Heart left ventricle (tissue), 16 donors: Measurements from ENCODE around the gene CACNA1C. TPM values are rescaled to one million over a fixed set of nuclear protein-coding genes. Genes with fewer than 3 reads are reported as not detected.

ENCODE experiments used
- ATAC-seq, 4 donors: fragments of 200-7000 bp; cut with Tn5 transposase; one replicate each; pipeline ENCODE4 v1.9.1; 2020 to 2022; ENCODE audit warnings: moderate library complexity in 4 of 4, mild to moderate bottlenecking in 3 of 4, moderate number of reproducible peaks in 1 of 4
- DNase-seq, 5 donors: peaks; one replicate each; pipeline ENCODE4 v3.0.0-alpha.2; 2020
- H3K27ac ChIP-seq, 12 donors: fragments of 200-600 bp; sonication (generic) in 4 of 12; one replicate each; pipeline versions ENCODE4 v1.5.0 to v1.8.0; 2016 to 2022; ENCODE audit warnings: mild to moderate bottlenecking in 2 of 12
- H3K27me3 ChIP-seq, 9 donors: fragments of 200-600 bp; sonication (generic) in 2 of 9; one replicate each; pipeline versions ENCODE4 v1.5.1 to v1.8.0; 2016 to 2022; ENCODE audit warnings: mild to moderate bottlenecking in 3 of 9
- H3K36me3 ChIP-seq, 9 donors: fragments of 200-600 bp; sonication (generic) in 2 of 9; one replicate each; pipeline versions ENCODE4 v1.5.0 to v1.8.0; 2018 to 2022; ENCODE audit warnings: mild to moderate bottlenecking in 2 of 9
- H3K4me1 ChIP-seq, 12 donors: fragments of 200-600 bp; sonication (generic) in 4 of 12; one replicate each; pipeline versions ENCODE4 v1.5.0 to v1.8.0; 2016 to 2022; ENCODE audit warnings: mild to moderate bottlenecking in 3 of 12
- H3K4me3 ChIP-seq, 12 donors: fragments of 200-600 bp; sonication (generic) in 4 of 12; one replicate each; pipeline versions ENCODE4 v1.5.0 to v1.8.0; 2017 to 2022; ENCODE audit warnings: mild to moderate bottlenecking in 9 of 12, moderate library complexity in 4 of 12
- H3K9me3 ChIP-seq, 12 donors: fragments of 200-600 bp; sonication (generic) in 4 of 12; one replicate each; pipeline versions ENCODE4 v1.5.0 to v1.8.0; 2016 to 2022; ENCODE audit warnings: mild to moderate bottlenecking in 1 of 12
- CTCF ChIP-seq, 12 donors: fragments of 200-600 bp; sonication (generic) in 4 of 12; IDR thresholded peaks; one replicate each; pipeline versions ENCODE4 v1.5.0 to v1.8.0; 2018 to 2022; ENCODE audit warnings: antibody characterized with exemption in 12 of 12, mild to moderate bottlenecking in 5 of 12
- POLR2A ChIP-seq, 2 donors: fragments of 450-650 bp; IDR thresholded peaks; one replicate each; pipeline ENCODE4 v1.6.1; 2017; ENCODE audit warnings: antibody characterized with exemption in 2 of 2, mild to moderate bottlenecking in 2 of 2, moderate library complexity in 2 of 2
- WGBS, 4 donors: extraction: QIAGEN DNeasy Blood & Tissue Kit in 2 of 4; methylation state at CpG; one replicate each; pipeline versions ENCODE4 v1.1.5 to v1.1.7; 2013 to 2018; 5-methylcytosine and 5-hydroxymethylcytosine counted together
- intact Hi-C, 10 donors: fragments of 100-400 bp; cut with DNase I; formaldehyde crosslinking; loops; one replicate each; pipeline versions ENCODE4 v1.11.1 to v1.14.2; 2022
- polyA plus RNA-seq, 2 donors: library from polyadenylated mRNA; stranded (reverse); fragments of 200-250 nt; gene quantifications; one replicate each; pipeline ENCODE4 v1.2.3, GENCODE V29; 2013
- total RNA-seq, 9 donors: library from RNA; depleted of rRNA in 2 of 9; stranded (reverse); fragments of >200 nt in 2 of 9; fragmentation: NEBNext Ultra II Directional in 3 of 9; extraction: Animal tissue kit (Norgen Biotek cat#: 25700) in 3 of 9; gene quantifications; one replicate each; pipeline versions ENCODE4 v1.1.0 to v1.2.4, GENCODE V29; 2016 to 2023
- donor health status: ischemic (EF 13 %, LVEDD 7.1; RV severe dilation, severe dysfunction).
- donor health status: healthy with polysubstance abuse.
- donor health status: DM: no; HTN: yes; CAD: no.
- donor health status: DM: no; HTN: no; CAD: no.
- donor health status: ischemic (EF 25% LVEDD 6.9; RV normal size, moderate dysfunction).
- donor health status: ischemic (EF 25% LVEDD 5.7; RV mildly dilated, moderate dysfunction).
- donor health status: healthy.
- donor health status: DM: yes; HTN: yes; CAD: no.
- donor health status: ischemic (EF 35%, LVEDD 5.7; RV mildly dilated, moderate dysfunction).
- donor health status: nonischemic (EF 11% LVEDD 7.7; RV severe dilation, severe dysfunction).
- donor health status: DM: yes; HTN: yes; CAD: no.
- donor health status: PGD.
- donor health status: ischemic (EF 29% LVEDD 5.4; RV normal size, mild dysfunction).
- donor health status: nonischemic (EF 23%, LVEDD 6.1; RV moderate dilation, normal function).

CACNA1C gene
- total and polyA plus RNA-seq, 11 donors: 41.9 to 196 (median 164) TPM

- Histone ChIP-seq H3K27me3 (no peaks in the 10 kb centered on the region), H3K36me3 (no peaks in the 10 kb centered on the region), H3K4me3 (peak overlapping the region in 1 of 12 donors; percentile 24), H3K9me3 (no peaks in the 10 kb centered on the region), H3K4me1 (peaks cover 4 to 84% (median 70%) of the 10 kb centered on the region in 12 donors), H3K27ac (peak overlapping the region in 11 of 12 donors; percentile 35 to 82 (median 74))
- DNase-seq: peak in 1 of 5 donors; percentile 52
- no peak for TF ChIP-seq POLR2A (IDR thresholded peaks at IDR 0.05)
- TF ChIP-seq CTCF (IDR thresholded peaks at IDR 0.05): no peak
- intact Hi-C loops: loop anchor here in 3 of 10 donors (5.0 to 10.0 kb wide), 4 partner anchors 119 to 487 kb away; partner anchors contain the start of gene CACNA1C (in 1 of the 3)
- peak in 3 of 4 donors; percentile 4 to 18 (median 16) for ATAC-seq
- 13 to 25% (median 14%) methylated on average over 9 to 10 of the region's 10 CpGs for WGBS, 4 donors
These were observed 231.1 kb downstream of the CACNA1C start for GRCh38 chr12:2283916-2284315.

- H3K4me1 ChIP-seq: peaks cover 4 to 88% (median 74%) of the 10 kb centered on the region in 12 donors
- no peaks in the 10 kb centered on the region for H3K36me3 ChIP-seq
- no peaks in the 10 kb centered on the region for H3K9me3 ChIP-seq
- no peaks in the 10 kb centered on the region for H3K27me3 ChIP-seq
- peak overlapping the region in 1 of 12 donors; percentile 24 for H3K4me3 ChIP-seq
- ATAC-seq (peak in 2 of 4 donors; percentile 15 to 19), DNase-seq (no peak)
- intact Hi-C loops: loop anchor here in 3 of 10 donors (5.0 to 10.0 kb wide), 4 partner anchors 120 to 487 kb away; partner anchors contain the start of gene CACNA1C (in 1 of the 3)
- TF ChIP-seq POLR2A (IDR thresholded peaks at IDR 0.05) (no peak), CTCF (IDR thresholded peaks at IDR 0.05) (no peak)
- H3K27ac ChIP-seq: peak overlapping the region in 11 of 12 donors; percentile 35 to 82 (median 74)
- 59 to 63% (median 62%) methylated on average over 10 of the region's 10 CpGs for WGBS, 4 donors
These were observed 231.6 kb downstream of the CACNA1C start for GRCh38 chr12:2284321-2284813.

GRCh38 chr12:2284857-2285256 lies 232.1 kb downstream of the CACNA1C start:
- H3K27ac ChIP-seq: peak overlapping the region in 10 of 12 donors; percentile 58 to 82 (median 76)
- TF ChIP-seq CTCF (IDR thresholded peaks at IDR 0.05) (peak; percentile 45 to 77 (median 64)), POLR2A (IDR thresholded peaks at IDR 0.05) (no peak)
- ATAC-seq (peak; percentile 77 to 87 (median 82)), DNase-seq (peak; percentile 79 to 92 (median 89))
- H3K4me1 ChIP-seq: peaks cover 4 to 88% (median 79%) of the 10 kb centered on the region in 12 donors
- H3K4me3 ChIP-seq: no peak overlapping the region
- no peaks in the 10 kb centered on the region for H3K36me3 ChIP-seq
- 29 to 42% (median 38%) methylated on average over 7 to 8 of the region's 8 CpGs for WGBS, 4 donors
- H3K9me3 ChIP-seq: no peaks in the 10 kb centered on the region
- intact Hi-C loops: loop anchor here in 4 of 10 donors (5.0 to 10.0 kb wide), 5 partner anchors 120 to 488 kb away; partner anchors contain the start of gene CACNA1C (in 2 of the 4)
- no peaks in the 10 kb centered on the region for H3K27me3 ChIP-seq

GRCh38 chr12:2285462-2285861 lies 232.7 kb downstream of the CACNA1C start:
- DNase-seq: no peak
- intact Hi-C loops: loop anchor here in 3 of 10 donors (5.0 to 10.0 kb wide), 4 partner anchors 121 to 313 kb away; partner anchors contain the start of gene CACNA1C (in 1 of the 3)
- 76 to 85% (median 84%) methylated on average over 14 of the region's 14 CpGs for WGBS, 4 donors

More at GRCh38 chr12:2285462-2285861, 232.7 kb downstream of the CACNA1C start:
- no peak for TF ChIP-seq CTCF (IDR thresholded peaks at IDR 0.05)
- Histone ChIP-seq H3K4me1 (peaks cover 4 to 94% (median 84%) of the 10 kb centered on the region in 12 donors), H3K27me3 (no peaks in the 10 kb centered on the region), H3K36me3 (no peaks in the 10 kb centered on the region), H3K27ac (peak overlapping the region in 11 of 12 donors; percentile 37 to 82 (median 75)), H3K9me3 (no peaks in the 10 kb centered on the region), H3K4me3 (no peak overlapping the region)
- no peak for ATAC-seq
